Measurements from ENCODE around the gene PCGF1. TPM values are rescaled to one million over a fixed set of nuclear protein-coding genes. Genes with fewer than 3 reads are reported as not detected.
"Not testable (repeated sequence)": the region's sequence is repeated elsewhere in the genome, so short reads cannot be mapped to it uniquely, and the experiment has no call there.

The PCGF1 gene
- total RNA-seq, 2 experiments from 2014 or later: 11.6 to 13.8 TPM

DNA sequence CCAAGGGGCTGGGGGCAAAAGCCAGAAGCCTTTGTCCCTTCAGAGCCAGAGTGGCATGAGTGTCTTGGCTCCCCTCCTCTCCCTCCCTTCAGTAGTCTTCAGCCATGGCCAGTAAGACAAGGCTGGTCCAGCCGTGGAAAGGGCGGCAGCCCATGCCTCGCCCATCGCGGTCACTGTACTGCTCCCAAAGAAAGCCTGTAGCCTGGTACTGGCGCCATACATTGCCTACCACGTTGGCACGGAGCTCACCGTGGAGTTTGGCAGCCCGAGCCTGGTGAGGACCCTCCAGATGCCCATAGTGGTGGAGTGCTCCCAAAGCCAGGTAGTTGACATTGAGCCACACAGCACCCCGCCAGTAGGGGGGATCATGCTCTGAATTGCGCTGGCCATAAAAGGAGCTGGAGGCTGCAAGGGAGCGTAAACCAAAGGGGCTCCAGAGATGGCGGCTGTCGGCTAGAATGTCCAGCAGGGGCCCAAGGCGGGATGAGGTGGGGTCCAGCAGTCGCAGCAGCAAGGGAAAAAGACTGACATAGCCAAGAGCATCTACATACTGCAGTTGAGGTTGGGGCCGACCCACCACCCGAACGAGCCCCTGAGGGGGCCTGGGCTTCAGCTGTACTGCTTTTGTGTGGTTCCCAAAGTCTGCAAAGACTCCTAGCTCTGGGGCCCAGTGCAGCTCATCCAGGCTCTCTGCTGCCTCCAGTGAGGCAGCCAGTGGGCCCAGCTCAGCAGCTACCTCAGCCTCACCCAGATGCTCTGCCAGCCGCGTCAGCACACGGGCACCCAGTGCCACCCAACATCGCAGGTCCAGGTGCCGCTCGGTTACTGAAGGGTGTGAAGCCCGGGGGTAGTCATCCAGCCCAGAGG is 46.1 kb downstream of the PCGF1 start:
- ChIA-PET CTCF (interaction anchor here (0.5 kb wide), 1 partner anchor 703 kb away, joined by 3 read pairs; no protein-coding TSS in a partner anchor), POLR2A (interaction anchor here (1.2 to 1.3 kb wide), 2 partner anchors 11 to 21 kb away, joined by 3 to 8 read pairs; partner anchors contain the start of genes CCDC142, MRPL53 and TTC31)
- H3K4me1 ChIP-seq (ENCODE audit: insufficient read depth, low read length): peaks cover 43% of the 10 kb centered on the region
- H3K27me3 Mint-ChIP-seq: no peaks in the 10 kb centered on the region
- H3K9me3 Mint-ChIP-seq: no peaks in the 10 kb centered on the region
- peak overlapping the region; percentile 62 for H3K4me3 Mint-ChIP-seq
- TF ChIP-seq, protein P1, sequence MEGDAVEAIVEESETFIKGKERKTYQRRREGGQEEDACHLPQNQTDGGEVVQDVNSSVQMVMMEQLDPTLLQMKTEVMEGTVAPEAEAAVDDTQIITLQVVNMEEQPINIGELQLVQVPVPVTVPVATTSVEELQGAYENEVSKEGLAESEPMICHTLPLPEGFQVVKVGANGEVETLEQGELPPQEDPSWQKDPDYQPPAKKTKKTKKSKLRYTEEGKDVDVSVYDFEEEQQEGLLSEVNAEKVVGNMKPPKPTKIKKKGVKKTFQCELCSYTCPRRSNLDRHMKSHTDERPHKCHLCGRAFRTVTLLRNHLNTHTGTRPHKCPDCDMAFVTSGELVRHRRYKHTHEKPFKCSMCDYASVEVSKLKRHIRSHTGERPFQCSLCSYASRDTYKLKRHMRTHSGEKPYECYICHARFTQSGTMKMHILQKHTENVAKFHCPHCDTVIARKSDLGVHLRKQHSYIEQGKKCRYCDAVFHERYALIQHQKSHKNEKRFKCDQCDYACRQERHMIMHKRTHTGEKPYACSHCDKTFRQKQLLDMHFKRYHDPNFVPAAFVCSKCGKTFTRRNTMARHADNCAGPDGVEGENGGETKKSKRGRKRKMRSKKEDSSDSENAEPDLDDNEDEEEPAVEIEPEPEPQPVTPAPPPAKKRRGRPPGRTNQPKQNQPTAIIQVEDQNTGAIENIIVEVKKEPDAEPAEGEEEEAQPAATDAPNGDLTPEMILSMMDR (IDR thresholded peaks at IDR 0.05): no peak
- peaks cover 58% of the 10 kb centered on the region for H3K4me1 Mint-ChIP-seq (ENCODE audit: low read depth)
- H3K27ac Mint-ChIP-seq: no peak overlapping the region
- no peak for ATAC-seq (ENCODE audit: poor library complexity)
- no peak overlapping the region for H3K4me3 ChIP-seq (ENCODE audit: low read length)
- intact Hi-C loops (cut with DNase I, micrococcal nuclease): no loop called here
- H3K27ac ChIP-seq (ENCODE audit: low read depth in 1 of 2, low read length in 2 of 2): no peak overlapping the region
- H3K9me3 ChIP-seq (ENCODE audit: control insufficient read depth in 1 of 2, insufficient read depth in 1 of 2, low read length in 2 of 2): no peaks in the 10 kb centered on the region
- peaks cover 37% of the 10 kb centered on the region for H3K36me3 Mint-ChIP-seq (ENCODE audit: low read depth)
- peak in 1 of 14 experiments; percentile 34 for DNase-seq
- no peaks in the 10 kb centered on the region for H3K27me3 ChIP-seq (ENCODE audit: control insufficient read depth in 1 of 2, insufficient read depth in 2 of 2, low read length in 2 of 2)
- H3K36me3 ChIP-seq (ENCODE audit: insufficient read depth, low read length): peaks cover 25% of the 10 kb centered on the region

DNA sequence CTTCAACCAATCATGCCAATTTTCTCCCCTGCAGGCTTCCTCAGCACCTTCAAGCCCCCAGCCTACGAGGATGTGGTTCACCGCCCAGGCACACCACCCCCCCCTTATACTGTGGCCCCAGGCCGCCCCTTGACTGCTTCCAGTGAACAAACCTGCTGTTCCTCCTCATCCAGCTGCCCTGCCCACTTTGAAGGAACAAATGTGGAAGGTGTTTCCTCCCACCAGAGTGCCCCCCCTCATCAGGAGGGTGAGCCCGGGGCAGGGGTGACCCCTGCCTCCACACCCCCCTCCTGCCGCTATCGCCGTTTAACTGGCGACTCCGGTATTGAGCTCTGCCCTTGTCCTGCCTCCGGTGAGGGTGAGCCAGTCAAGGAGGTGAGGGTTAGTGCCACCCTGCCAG is 47.3 kb downstream of the PCGF1 start:
- CTCF ChIA-PET: not testable (repeated sequence)
- peaks cover 35% of the 10 kb centered on the region for H3K36me3 Mint-ChIP-seq (ENCODE audit: low read depth)
- peak overlapping the region; percentile 30 for H3K4me3 Mint-ChIP-seq

DNA sequence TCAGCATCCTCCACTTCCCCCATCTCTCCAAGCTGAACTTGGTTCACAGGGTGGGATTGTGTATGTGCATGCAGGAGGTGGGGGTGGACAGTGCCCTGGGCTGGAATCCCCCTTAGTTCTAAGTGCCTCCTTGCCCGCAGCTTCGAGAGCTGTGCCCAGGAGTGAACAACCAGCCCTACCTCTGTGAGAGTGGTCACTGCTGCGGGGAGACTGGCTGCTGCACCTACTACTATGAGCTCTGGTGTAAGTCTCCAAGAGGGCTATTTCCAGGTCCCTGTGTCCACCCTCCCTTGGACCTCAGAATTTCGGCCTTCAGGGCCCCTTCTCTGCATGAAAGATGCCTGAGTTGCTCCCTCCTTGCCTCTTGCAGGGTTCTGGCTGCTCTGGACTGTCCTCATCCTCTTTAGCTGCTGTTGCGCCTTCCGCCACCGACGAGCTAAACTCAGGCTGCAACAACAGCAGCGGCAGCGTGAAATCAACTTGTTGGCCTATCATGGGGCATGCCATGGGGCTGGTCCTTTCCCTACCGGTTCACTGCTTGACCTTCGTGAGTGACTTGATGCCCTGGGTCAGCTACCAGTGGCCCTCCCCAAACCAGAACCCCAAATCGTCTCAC is 47.9 kb downstream of the PCGF1 start:
- Mint-ChIP-seq H3K4me3 (peak overlapping the region; percentile 95), H3K36me3 (ENCODE audit: low read depth) (peaks cover 40% of the 10 kb centered on the region), H3K27ac (peak overlapping the region; percentile 98), H3K4me1 (ENCODE audit: low read depth) (peaks cover 66% of the 10 kb centered on the region)
- not testable (repeated sequence) for ATAC-seq (ENCODE audit: poor library complexity); H3K27me3 ChIP-seq (ENCODE audit: control insufficient read depth in 1 of 2, insufficient read depth in 2 of 2, low read length in 2 of 2); H3K9me3 ChIP-seq (ENCODE audit: control insufficient read depth in 1 of 2, insufficient read depth in 1 of 2, low read length in 2 of 2); H3K9me3 Mint-ChIP-seq; H3K4me3 ChIP-seq (ENCODE audit: low read length); H3K27me3 Mint-ChIP-seq
- CTCF ChIA-PET: interaction anchor here (6.2 kb wide), 1 partner anchor 22 kb away, joined by 61 read pairs; the partner anchor contains the start of genes CCDC142 and TTC31
- Histone ChIP-seq H3K4me1 (ENCODE audit: insufficient read depth, low read length) (peaks cover 48% of the 10 kb centered on the region), H3K27ac (ENCODE audit: low read depth in 1 of 2, low read length in 2 of 2) (peak overlapping the region in 1 of 2 donors; percentile 4), H3K36me3 (ENCODE audit: insufficient read depth, low read length) (peaks cover 25% of the 10 kb centered on the region)
- DNase-seq: peak in 1 of 14 experiments; percentile 23
- intact Hi-C loops (cut with DNase I, micrococcal nuclease): loop anchor here (10.0 kb wide), 1 partner anchor 1225 kb away; the partner anchor contains the start of genes CCT7 (in 2 of the 2) and PRADC1 (in 2 of the 2)
- POLR2A ChIA-PET: interaction anchor here (1.7 to 6.5 kb wide), 6 partner anchors 11 to 115 kb away, joined by 5 to 225 read pairs (median 24); partner anchors contain the start of genes C2orf81, CCDC142, MRPL53 and PCGF1

More for the DNA sequence above, 47.3 kb downstream of the PCGF1 start:
- H3K4me3 ChIP-seq (ENCODE audit: low read length); H3K27ac ChIP-seq (ENCODE audit: low read depth in 1 of 2, low read length in 2 of 2); intact Hi-C loops (cut with DNase I, micrococcal nuclease); H3K27me3 Mint-ChIP-seq; ATAC-seq (ENCODE audit: poor library complexity); H3K27me3 ChIP-seq (ENCODE audit: control insufficient read depth in 1 of 2, insufficient read depth in 2 of 2, low read length in 2 of 2); H3K9me3 ChIP-seq (ENCODE audit: control insufficient read depth in 1 of 2, insufficient read depth in 1 of 2, low read length in 2 of 2); H3K9me3 Mint-ChIP-seq; DNase-seq: not testable (repeated sequence)
- peak overlapping the region; percentile 98 for H3K27ac Mint-ChIP-seq
- POLR2A ChIA-PET: interaction anchor here (0.6 to 6.5 kb wide), 2 partner anchors 10 to 72 kb away, joined by 3 to 225 read pairs; partner anchors contain the start of gene MRPL53
- H3K4me1 Mint-ChIP-seq (ENCODE audit: low read depth): peaks cover 60% of the 10 kb centered on the region
- Histone ChIP-seq H3K4me1 (ENCODE audit: insufficient read depth, low read length) (peaks cover 47% of the 10 kb centered on the region), H3K36me3 (ENCODE audit: insufficient read depth, low read length) (peaks cover 25% of the 10 kb centered on the region)

Data from CD4-positive, alpha-beta T cell (primary cell).